ENCODE results near the gene INPP5F.

INPP5F gene

GRCh38 chr10:119725828-119726675, at the start of gene INPP5F:
INPP5F (plus strand) TSS chr10:119726050; CDS start chr10:119726263, 213 bp downstream.
- peak; percentile 96 for DNase-seq (ENCODE audit: low read depth)

- DNase-seq (ENCODE audit: low read depth), result no peak
Measured at GRCh38 chr10:119677126-119677525, 48.7 kb upstream of the INPP5F start.

GRCh38 chr10:119677904-119678755, 47.7 kb upstream of the INPP5F start:
- DNase-seq (ENCODE audit: low read depth), result no peak

GRCh38 chr10:119679480-119679829, 46.4 kb upstream of the INPP5F start:
- no peak for DNase-seq (ENCODE audit: low read depth)

- DNase-seq (ENCODE audit: low read depth), result no peak
Measured at GRCh38 chr10:119680050-119680449, 45.8 kb upstream of the INPP5F start.

GRCh38 chr10:119680650-119681081, 45.2 kb upstream of the INPP5F start:
- DNase-seq (ENCODE audit: low read depth), result no peak

- DNase-seq (ENCODE audit: low read depth), result peak; percentile 71
Measured at GRCh38 chr10:119686465-119687191, 39.2 kb upstream of the INPP5F start.

- DNase-seq (ENCODE audit: low read depth), result no peak
Measured at GRCh38 chr10:119687192-119688032, 38.4 kb upstream of the INPP5F start.

GRCh38 chr10:119688033-119688508, 37.8 kb upstream of the INPP5F start:
- DNase-seq (ENCODE audit: low read depth), result no peak

GRCh38 chr10:119689016-119689580, 36.8 kb upstream of the INPP5F start:
- no peak for DNase-seq (ENCODE audit: low read depth)

- no peak for DNase-seq (ENCODE audit: low read depth)
Measured at GRCh38 chr10:119691726-119692125, 34.1 kb upstream of the INPP5F start.

- DNase-seq (ENCODE audit: low read depth), result no peak
Measured at GRCh38 chr10:119693262-119693957, 32.4 kb upstream of the INPP5F start.

- DNase-seq (ENCODE audit: low read depth), result no peak
Measured at GRCh38 chr10:119694608-119695007, 31.2 kb upstream of the INPP5F start.

- DNase-seq (ENCODE audit: low read depth), result no peak
Measured at GRCh38 chr10:119700321-119700954, 25.4 kb upstream of the INPP5F start.

GRCh38 chr10:119701861-119702260, 24.0 kb upstream of the INPP5F start:
- DNase-seq (ENCODE audit: low read depth), result no peak

- no peak for DNase-seq (ENCODE audit: low read depth)
Measured at GRCh38 chr10:119702583-119702982, 23.3 kb upstream of the INPP5F start.

GRCh38 chr10:119703903-119704508, 21.8 kb upstream of the INPP5F start:
- no peak for DNase-seq (ENCODE audit: low read depth)

GRCh38 chr10:119705434-119705831, 20.4 kb upstream of the INPP5F start:
- DNase-seq (ENCODE audit: low read depth), result no peak

- no peak for DNase-seq (ENCODE audit: low read depth)
Measured at GRCh38 chr10:119706521-119707278, 19.1 kb upstream of the INPP5F start.

Data from stromal cell of bone marrow (primary cell).